ENCODE data around the gene CCDC188. TPM values are rescaled to one million over a fixed set of nuclear protein-coding genes. Genes with fewer than 3 reads are reported as not detected.

Gene CCDC188
- total and polyA plus RNA-seq, 9 of the 15 experiments (the other 6 are each of a cell fraction or from before 2014, with no cell fraction given) = not detected

DNA sequence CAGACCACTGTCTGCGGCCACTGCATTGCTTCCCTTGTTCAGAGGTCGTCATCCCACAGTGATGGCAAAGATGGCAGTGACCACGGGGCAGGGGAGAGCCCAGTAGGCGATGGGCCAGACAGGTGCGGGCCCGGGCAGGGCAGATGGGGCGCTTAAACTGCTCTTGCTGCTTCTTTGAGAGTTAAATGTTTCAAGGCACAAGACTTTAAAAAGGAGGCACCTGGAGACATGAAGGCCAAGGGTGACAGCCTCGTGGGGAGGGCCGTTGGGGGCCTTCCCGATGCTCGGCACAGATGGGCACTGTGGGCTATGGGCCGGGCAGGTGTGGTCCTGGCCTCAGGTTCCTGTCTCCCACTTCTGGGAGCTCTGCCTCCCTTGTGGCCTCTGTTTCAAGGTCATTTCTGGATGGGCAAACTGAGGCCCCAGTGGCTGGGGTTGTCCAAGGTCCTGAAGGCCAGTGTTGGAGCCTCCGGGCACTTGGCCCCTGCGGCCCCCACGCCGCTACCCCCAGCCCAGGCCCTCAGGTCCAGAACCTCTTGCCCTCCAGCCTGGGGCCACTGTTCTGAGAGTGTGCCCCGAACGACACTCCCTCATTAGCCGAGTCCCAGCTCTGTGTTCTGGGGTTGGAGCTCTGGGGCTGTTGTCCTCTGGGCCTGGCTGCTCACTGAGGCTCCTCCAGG is 16.9 kb upstream of the CCDC188 start (continued):
- TF ChIP-seq PBX2 (CRISPR knock-in tag; IDR thresholded peaks at IDR 0.05; ENCODE audit: low read depth) (peak; percentile 11; the same call in 1 of the 2 replicates), PBX2 (tag; conservative IDR thresholded peaks at IDR 0.05; ENCODE audit: low read depth) (no peak), FOXO4 (CRISPR knock-in tag; IDR thresholded peaks at IDR 0.05) (no peak), ETV1 (tag; conservative IDR thresholded peaks at IDR 0.05; ENCODE audit: low read depth) (no peak), PHF20 (IDR thresholded peaks at IDR 0.05; ENCODE audit: partially characterized antibody) (no peak), LEF1 (IDR thresholded peaks at IDR 0.05) (no peak), KLF10 (CRISPR knock-in tag; IDR thresholded peaks at IDR 0.05) (no peak), EP300 (IDR thresholded peaks at IDR 0.05; ENCODE audit: low read length) (no peak), HNRNPK (IDR thresholded peaks at IDR 0.05; ENCODE audit: low read depth, low read length, poor library complexity, severe bottlenecking) (no peak), CTBP1 (IDR thresholded peaks at IDR 0.05; ENCODE audit: borderline replicate concordance) (no peak), RBM15 (IDR thresholded peaks at IDR 0.05; ENCODE audit: insufficient read depth, low read length) (no peak), PCBP1 (IDR thresholded peaks at IDR 0.05; ENCODE audit: low read depth, low read length, poor library complexity, severe bottlenecking) (peak; percentile 56), MECOM (CRISPR knock-in tag; IDR thresholded peaks at IDR 0.05) (no peak), TOE1 (IDR thresholded peaks at IDR 0.05; ENCODE audit: borderline replicate concordance) (no peak), TOE1 (CRISPR knock-in tag; IDR thresholded peaks at IDR 0.05; ENCODE audit: borderline replicate concordance, low read depth) (no peak), TCF7L2 (IDR thresholded peaks at IDR 0.05; ENCODE audit: low read depth, low read length) (no peak)
- TF ChIP-seq, protein P1, sequence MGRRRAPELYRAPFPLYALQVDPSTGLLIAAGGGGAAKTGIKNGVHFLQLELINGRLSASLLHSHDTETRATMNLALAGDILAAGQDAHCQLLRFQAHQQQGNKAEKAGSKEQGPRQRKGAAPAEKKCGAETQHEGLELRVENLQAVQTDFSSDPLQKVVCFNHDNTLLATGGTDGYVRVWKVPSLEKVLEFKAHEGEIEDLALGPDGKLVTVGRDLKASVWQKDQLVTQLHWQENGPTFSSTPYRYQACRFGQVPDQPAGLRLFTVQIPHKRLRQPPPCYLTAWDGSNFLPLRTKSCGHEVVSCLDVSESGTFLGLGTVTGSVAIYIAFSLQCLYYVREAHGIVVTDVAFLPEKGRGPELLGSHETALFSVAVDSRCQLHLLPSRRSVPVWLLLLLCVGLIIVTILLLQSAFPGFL (CRISPR knock-in tag; IDR thresholded peaks at IDR 0.05) = no peak
- TF ChIP-seq, protein P2, sequence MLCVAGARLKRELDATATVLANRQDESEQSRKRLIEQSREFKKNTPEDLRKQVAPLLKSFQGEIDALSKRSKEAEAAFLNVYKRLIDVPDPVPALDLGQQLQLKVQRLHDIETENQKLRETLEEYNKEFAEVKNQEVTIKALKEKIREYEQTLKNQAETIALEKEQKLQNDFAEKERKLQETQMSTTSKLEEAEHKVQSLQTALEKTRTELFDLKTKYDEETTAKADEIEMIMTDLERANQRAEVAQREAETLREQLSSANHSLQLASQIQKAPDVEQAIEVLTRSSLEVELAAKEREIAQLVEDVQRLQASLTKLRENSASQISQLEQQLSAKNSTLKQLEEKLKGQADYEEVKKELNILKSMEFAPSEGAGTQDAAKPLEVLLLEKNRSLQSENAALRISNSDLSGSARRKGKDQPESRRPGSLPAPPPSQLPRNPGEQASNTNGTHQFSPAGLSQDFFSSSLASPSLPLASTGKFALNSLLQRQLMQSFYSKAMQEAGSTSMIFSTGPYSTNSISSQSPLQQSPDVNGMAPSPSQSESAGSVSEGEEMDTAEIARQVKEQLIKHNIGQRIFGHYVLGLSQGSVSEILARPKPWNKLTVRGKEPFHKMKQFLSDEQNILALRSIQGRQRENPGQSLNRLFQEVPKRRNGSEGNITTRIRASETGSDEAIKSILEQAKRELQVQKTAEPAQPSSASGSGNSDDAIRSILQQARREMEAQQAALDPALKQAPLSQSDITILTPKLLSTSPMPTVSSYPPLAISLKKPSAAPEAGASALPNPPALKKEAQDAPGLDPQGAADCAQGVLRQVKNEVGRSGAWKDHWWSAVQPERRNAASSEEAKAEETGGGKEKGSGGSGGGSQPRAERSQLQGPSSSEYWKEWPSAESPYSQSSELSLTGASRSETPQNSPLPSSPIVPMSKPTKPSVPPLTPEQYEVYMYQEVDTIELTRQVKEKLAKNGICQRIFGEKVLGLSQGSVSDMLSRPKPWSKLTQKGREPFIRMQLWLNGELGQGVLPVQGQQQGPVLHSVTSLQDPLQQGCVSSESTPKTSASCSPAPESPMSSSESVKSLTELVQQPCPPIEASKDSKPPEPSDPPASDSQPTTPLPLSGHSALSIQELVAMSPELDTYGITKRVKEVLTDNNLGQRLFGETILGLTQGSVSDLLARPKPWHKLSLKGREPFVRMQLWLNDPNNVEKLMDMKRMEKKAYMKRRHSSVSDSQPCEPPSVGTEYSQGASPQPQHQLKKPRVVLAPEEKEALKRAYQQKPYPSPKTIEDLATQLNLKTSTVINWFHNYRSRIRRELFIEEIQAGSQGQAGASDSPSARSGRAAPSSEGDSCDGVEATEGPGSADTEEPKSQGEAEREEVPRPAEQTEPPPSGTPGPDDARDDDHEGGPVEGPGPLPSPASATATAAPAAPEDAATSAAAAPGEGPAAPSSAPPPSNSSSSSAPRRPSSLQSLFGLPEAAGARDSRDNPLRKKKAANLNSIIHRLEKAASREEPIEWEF (CRISPR knock-in tag; IDR thresholded peaks at IDR 0.05) = no peak
